A549 (cell line): Measurements from ENCODE around the gene VASH2.

ENCODE experiments used
- POLR2A ChIP-seq: IDR thresholded peaks from 2 replicates; pipeline ENCODE4 v1.6.1; 2012; ENCODE audit warnings: mild to moderate bottlenecking, low read length
- TF ChIP-seq, protein P1 (sequence below): fragments of 200-600 bp; sonication (generic); IDR thresholded peaks from 2 replicates; pipeline ENCODE4 v1.6.1; 2016; ENCODE audit warnings: antibody characterized with exemption, mild to moderate bottlenecking, moderate library complexity
- TF ChIP-seq, protein P2 (sequence below): fragments of >200 bp; sonication (Bioruptor Twin); formaldehyde crosslinking; IDR thresholded peaks from 3 replicates; pipeline ENCODE4 v1.5.1; 2016

DNA sequence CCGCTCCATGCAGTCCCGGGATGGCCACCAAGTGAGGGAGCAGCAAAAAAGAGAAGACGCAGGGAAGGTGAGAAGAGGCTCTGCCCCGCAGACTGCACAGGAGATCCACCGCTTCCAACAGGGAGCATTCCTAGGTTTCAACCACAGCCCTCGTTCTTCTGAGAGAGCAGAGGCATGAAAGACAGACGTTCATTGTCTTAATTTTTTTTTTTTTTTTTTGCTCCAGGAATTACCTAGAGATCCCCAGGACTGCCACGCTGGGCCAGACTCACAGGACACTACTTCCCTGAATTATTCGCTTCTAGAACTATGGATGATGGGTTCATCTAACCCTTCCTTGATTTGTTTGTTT, 33.2 kb upstream of the VASH2 start:
- TF ChIP-seq, protein P1, sequence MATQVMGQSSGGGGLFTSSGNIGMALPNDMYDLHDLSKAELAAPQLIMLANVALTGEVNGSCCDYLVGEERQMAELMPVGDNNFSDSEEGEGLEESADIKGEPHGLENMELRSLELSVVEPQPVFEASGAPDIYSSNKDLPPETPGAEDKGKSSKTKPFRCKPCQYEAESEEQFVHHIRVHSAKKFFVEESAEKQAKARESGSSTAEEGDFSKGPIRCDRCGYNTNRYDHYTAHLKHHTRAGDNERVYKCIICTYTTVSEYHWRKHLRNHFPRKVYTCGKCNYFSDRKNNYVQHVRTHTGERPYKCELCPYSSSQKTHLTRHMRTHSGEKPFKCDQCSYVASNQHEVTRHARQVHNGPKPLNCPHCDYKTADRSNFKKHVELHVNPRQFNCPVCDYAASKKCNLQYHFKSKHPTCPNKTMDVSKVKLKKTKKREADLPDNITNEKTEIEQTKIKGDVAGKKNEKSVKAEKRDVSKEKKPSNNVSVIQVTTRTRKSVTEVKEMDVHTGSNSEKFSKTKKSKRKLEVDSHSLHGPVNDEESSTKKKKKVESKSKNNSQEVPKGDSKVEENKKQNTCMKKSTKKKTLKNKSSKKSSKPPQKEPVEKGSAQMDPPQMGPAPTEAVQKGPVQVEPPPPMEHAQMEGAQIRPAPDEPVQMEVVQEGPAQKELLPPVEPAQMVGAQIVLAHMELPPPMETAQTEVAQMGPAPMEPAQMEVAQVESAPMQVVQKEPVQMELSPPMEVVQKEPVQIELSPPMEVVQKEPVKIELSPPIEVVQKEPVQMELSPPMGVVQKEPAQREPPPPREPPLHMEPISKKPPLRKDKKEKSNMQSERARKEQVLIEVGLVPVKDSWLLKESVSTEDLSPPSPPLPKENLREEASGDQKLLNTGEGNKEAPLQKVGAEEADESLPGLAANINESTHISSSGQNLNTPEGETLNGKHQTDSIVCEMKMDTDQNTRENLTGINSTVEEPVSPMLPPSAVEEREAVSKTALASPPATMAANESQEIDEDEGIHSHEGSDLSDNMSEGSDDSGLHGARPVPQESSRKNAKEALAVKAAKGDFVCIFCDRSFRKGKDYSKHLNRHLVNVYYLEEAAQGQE = no peak
- TF ChIP-seq, protein P2, sequence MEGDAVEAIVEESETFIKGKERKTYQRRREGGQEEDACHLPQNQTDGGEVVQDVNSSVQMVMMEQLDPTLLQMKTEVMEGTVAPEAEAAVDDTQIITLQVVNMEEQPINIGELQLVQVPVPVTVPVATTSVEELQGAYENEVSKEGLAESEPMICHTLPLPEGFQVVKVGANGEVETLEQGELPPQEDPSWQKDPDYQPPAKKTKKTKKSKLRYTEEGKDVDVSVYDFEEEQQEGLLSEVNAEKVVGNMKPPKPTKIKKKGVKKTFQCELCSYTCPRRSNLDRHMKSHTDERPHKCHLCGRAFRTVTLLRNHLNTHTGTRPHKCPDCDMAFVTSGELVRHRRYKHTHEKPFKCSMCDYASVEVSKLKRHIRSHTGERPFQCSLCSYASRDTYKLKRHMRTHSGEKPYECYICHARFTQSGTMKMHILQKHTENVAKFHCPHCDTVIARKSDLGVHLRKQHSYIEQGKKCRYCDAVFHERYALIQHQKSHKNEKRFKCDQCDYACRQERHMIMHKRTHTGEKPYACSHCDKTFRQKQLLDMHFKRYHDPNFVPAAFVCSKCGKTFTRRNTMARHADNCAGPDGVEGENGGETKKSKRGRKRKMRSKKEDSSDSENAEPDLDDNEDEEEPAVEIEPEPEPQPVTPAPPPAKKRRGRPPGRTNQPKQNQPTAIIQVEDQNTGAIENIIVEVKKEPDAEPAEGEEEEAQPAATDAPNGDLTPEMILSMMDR = no peak
- TF ChIP-seq POLR2A = no peak
